Right renal pelvis (tissue), 4 donors: ENCODE data around the gene SCN2A. TPM values are rescaled to one million over a fixed set of nuclear protein-coding genes. Genes with fewer than 3 reads are reported as not detected.

ENCODE experiments used
- DNase-seq, 4 donors: peaks; one replicate each; pipeline ENCODE4 v3.0.0-alpha.2; 2013; ENCODE audit warnings: low read depth in 4 of 4, low spot score in 3 of 4, missing footprints in 1 of 4
- polyA plus RNA-seq, 4 donors: library from polyadenylated mRNA; unstranded; fragments of 120-200 nt; gene quantifications; one replicate each; pipeline ENCODE4 v1.2.1, GENCODE V29; 2013; ENCODE audit not compliant: insufficient read length in 4 of 4

Gene SCN2A
- polyA plus RNA-seq, 4 donors, result 2.0 to 3.2 (median 2.7) TPM

DNA sequence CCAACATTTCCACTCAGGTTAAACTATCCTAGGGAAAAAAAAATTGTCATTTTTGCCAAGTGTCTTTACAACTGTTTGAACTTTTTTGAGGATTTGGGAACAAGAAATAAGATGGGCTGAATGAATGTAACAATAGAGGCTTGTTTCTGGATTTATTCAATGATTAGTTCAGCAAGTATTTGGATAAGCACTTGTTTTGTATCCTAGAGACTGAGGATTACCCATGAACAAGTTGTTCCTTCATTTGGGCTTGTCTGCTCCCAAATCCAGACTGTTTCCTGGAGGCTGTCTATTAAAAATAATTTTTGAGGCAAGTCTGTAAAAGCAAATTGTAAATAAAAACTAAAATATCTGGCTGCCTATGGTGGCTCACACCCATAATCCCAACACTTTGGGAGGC is 168.3 kb downstream of the SCN2A start:
- DNase-seq, result no peak

DNA sequence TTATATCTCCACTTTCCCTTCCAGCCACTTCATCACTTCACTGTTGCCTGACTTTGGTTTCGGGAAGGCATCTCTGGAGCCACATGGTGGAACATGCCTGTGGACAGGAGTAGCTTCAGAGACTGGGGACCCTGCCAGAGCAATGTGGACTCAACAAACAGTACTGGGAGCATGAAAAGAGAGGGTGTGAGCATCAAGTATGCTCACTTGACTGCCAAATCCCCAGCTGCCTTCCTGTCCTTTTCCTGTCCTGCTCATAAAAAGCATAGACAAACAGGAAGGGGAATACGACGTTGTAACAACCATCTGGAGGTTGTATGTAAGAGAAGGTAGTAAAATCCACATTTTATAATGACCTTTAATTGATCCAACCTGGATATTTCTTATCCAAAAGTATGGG is 169.0 kb downstream of the SCN2A start:
- DNase-seq, result no peak

DNA sequence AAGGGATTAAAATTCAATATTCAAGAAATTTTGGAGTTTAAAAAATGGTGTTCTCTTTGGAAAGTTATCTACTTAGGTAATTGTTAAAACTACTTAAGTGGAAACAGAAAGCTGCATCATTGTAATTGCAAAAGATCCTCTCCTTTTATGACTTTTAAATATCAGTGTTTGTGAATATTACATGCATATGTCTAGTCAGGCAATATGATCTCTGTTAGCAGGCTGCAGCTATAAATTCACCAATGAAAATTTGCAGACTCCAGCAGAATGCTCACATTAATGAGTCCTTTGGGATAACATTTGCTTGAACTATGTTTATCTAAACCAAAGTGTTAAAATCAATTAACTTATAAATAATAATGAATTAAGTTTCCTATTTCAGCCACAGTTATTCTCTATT is 171.1 kb downstream of the SCN2A start:
- no peak for DNase-seq

DNA sequence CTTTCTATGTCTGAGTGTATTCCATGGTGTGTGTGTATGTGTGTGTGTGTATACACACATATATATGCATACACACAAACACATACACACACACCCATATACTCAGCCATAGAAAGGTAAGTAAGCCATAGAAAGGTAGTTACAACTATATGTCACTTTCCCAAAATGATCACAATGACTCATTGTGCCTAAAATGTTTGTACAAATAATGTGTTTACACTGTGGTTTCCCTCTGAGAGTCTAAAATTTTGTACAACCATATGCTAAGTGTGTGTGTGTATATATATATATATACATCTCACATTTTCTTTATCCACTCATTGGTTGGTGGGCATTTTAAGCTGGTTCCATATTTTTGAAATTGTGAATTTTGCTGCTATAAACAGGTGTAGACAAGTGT is 175.0 kb downstream of the SCN2A start:
- DNase-seq, result no peak

DNA sequence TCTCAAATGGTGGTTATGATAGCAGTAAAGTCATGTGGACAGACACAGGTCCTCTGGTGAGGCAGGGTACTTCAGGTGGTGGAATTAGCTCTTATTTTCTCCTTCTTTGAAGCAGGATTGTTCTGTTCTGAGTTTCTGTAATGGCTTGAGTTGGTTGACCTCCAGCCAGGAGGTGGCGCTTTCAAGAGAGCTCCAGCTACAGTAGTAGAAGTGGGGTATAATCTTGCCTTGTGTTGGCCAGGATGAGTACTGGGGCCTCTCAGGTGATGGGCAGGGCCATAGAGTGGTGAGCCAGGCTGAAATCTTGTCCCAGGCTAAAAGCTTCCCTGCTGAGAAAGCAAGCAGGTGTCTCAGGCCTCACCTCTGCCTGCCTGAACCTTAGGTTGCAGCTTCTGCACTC is 177.8 kb downstream of the SCN2A start:
- no peak for DNase-seq

DNA sequence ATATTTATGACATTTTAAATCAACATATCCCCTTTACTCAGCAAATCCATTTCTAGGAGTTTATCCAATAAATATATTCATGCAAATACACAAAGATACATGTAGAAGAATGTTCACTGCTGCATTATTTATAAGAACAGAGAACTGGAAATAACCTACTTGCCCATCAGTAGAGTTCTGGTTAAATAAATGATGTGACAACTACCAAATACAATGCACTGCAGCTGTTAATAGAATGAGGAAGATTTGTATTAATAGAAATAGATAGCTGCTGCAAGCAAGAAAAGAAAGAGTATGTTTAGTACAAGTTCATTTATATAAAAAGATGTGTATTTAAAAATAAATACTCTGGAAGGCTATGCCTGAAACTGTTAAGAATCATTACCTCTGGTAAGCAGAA is 181.0 kb downstream of the SCN2A start:
- no peak for DNase-seq

DNA sequence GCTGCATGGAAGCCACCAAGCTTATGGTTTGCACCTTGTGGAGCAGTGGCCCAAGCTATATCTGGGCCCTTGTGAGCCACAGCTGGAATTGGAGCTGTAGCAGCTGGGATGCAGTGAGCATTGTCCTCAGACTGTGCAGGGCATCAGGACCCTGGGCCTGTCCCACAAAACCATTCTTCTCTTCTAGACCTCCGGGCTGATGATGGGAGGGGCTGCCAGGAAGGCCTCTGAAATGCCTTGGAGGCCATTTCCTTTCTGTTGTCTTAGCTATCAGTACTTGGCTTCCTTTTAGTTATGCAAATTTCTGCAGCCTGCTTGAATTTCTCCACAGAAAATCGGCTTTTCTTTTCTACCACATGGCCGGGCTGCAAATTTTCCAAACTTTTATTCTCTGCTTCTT is 183.9 kb downstream of the SCN2A start:
- no peak for DNase-seq

DNA sequence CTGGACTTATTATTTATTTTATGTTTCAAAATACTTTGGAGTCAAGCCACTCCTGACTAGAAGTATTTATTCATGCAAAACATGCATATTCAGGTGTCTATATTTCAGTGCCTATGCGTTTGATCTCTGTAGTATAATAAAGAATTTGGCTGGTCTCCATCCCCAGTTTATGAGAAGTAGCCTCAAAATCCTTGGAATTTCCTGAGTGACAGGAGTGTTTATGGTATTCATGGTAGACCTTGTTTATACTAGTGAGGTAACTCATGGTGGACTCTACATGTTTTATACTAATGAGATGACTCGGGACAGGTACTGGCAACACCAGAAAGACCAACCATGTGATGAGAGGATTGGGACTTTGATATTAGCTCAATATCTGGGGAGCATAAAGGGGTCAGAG is 186.3 kb downstream of the SCN2A start:
- no peak for DNase-seq

DNA sequence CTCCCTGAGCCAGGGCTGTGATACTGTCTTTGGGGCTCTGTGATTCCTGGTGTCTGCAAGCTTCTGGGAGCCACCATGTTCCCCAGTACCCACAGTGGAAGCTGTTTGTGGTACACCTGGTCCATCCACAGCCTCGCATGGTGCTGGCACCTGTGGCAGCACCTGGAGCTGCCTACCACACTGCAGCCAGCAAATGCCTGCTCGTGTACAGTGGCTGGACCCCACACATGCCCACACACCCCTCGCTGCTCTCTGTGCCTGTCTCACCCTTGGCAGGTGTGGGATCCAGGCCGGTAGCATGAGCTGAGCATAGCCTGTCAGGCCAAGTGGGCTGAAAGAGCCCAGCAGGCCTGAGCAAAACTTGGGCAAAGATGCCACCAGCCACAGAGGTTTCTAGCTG is 188.5 kb downstream of the SCN2A start:
- DNase-seq, result no peak

DNA sequence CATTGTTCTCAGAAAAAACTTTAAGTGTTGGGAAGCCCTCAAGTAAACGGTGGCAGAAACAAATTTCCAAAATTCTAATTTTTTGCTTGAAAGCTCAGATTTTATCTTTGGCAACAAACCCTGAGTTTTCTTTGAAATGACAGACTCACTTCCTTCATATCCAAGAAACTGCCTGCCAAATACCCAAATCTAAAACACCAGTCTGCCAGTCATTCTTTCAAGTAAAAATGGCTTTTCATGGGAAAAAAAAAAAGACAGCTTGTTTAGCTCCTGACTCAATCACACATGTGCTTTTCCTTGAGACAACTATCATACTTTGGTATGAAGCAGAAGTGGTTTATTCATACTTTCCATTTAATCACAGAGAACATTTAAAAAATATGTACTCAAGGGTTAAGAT is 189.7 kb downstream of the SCN2A start:
- DNase-seq, result no peak

DNA sequence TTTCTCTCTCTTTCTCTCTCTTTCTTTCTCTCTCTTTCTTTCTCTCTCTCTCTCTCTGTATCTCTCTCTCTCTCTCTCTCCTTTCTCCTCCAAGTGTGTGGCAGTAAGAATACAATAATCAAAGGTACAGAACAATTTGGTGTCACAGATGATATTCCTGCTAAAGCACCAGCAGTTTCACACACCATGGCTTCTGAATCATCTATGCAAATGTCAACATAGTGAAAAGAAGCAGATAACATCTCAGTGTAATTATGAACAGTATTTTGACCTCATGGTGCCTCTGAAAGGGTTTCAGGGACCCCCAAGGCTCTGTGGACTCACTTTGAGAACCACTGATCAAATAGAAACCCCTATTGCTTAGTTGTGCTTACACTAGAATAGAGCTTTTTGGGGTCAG is 191.8 kb downstream of the SCN2A start:
- DNase-seq, result no peak

DNA sequence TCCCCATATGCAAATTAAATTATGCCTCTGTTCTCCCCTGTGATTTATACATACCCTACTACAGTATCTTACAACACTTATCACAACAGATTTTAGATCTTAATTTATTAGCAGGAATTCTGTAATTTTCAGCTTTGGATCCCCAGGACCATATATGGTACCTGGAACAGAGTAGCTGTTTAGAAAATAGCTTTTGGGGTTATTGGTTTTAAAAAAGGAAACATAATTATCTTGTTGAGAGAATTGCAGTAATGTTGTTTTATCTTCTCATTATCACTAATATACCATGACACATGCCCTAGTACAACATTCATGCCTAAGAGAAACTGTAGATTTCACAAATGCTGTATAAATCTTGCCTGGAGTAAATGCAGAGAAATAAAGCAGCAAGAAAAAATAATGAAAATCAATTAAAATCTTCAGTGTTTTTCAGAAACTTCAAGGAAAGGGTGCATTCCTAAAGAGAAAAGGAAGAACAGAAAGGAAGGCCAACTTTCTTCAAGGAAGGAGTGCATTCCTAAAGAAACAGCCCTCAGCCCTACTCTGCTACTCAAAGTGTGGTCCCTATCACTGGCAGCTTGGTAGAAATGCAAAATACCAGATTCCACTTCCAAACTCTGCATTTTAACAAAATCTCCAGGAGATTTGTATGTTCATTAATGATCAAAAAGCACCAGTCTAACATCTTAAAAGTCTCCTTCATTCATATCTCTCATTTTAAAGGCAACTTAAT is 193.2 kb downstream of the SCN2A start:
- no peak for DNase-seq

DNA sequence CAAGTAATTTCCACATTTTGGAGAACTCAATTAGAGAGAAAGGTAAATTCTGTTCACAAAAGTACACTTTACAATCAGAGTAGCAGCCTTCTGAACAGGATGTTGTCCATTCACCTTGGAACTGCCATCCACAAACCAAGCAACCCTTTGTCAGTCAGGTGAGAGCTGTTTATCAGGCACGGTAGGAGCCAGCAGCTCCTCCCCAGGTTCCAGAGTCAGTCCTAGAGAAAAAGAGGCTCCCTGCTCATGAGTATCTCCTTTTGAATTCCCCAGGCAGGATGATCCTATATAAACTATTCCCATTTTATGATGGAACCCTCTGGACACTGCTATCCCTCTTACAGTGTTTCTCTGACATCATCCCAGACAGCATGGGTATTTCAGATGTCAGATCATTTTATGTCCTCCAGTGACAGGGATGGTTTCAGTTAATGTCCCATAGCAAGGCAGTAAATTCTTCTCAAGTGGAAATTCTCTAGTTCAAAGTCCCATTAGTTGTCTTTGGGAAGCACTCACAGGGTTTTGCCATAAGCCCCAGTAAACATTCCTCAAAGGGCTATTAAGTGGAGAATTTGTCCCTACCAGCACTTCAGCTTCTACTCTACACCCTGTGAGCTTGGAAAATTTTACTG is 195.8 kb downstream of the SCN2A start:
- DNase-seq, result peak in 2 of 4 donors; percentile 28 to 46

DNA sequence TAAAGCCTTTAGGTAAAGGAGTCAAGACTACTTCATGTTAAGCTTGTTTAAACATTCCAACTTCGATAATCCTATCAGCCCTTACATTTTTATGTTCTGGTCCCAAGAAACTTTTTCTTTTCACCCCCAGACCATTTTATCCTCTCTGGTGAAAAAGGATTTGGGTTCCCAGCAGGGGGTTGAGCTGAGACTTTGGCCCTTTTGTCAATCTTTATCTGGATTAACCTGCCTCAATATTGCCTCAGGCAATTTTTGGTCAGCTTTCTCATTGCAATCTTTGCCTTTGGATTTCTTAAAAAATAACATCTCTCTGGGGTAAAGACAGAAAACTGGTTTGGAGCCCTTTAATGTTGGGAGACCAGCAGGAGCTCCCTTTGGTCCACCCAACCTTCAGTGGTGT is 196.4 kb downstream of the SCN2A start:
- no peak for DNase-seq

DNA sequence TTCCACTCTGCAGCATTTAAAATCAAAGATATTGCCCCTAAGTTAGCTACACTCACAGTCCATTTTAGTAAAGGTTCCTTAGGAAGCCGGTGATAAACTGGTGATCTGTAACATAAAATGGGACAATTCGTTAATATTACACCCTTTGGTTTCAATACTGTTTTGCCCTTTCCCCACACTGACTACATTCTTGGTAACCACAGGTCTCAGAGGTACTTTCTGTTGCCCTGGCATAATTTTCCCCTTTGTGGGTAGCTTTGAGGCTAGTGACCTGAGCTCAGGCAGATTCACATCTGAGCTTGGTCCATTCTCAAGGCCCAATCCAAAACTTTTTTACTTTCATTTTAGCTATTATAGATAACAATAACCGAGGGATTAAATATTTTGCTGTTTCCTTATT is 197.3 kb downstream of the SCN2A start:
- DNase-seq, result no peak

DNA sequence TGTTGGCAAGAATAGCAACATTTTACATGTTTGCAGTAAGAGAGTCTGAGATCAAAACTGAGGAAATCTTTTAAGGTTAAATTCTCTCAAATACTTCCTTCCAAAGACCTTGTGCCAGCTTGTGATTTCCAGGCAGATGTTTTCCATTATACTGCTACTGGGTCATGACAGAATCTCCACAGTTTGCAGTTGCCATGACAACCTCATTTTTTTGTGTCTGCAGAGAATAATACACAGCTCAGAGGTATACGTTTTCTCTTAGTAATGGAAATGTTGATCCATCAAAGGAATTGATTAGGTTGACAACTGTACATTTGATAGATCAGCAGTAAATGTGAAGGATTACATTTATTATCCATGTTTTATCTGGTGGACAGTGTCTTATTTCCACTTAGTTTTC is 201.2 kb downstream of the SCN2A start:
- peak in 2 of 4 donors; percentile 36 to 53 for DNase-seq

Other genes with a start within 250 kb of the SCN2A start
- gene SCN3A, start 35.4 kb upstream of the SCN2A start, polyA plus RNA-seq, result under 1 TPM; 0.25 to 0.84 (median 0.44) TPM
- gene CSRNP3, start 230.3 kb downstream of the SCN2A start, polyA plus RNA-seq, result 10 to 100 TPM in 3 of 4 donors, 1 to 10 TPM in 1; 9.0 to 12.4 (median 11.3) TPM